Suprapubic skin (tissue), 4 donors: Measurements from ENCODE around the gene ENO1.

Experiments used
- CTCF ChIP-seq, 2 donors: fragments of 200-600 bp in 1 of 2; fragments of 450-650 bp in 1 of 2; sonication (generic) in 1 of 2; IDR thresholded peaks; one replicate each; pipeline ENCODE4 v1.5.1; 2016 to 2019; ENCODE audit warnings: antibody characterized with exemption in 2 of 2, mild to moderate bottlenecking in 1 of 2, moderate library complexity in 1 of 2
- EP300 ChIP-seq: sonication (generic); formaldehyde crosslinking; IDR thresholded peaks from one replicate; pipeline ENCODE4 v1.6.1; 2017; ENCODE audit warnings: antibody characterized with exemption
- POLR2A ChIP-seq, 2 donors: fragments of 450-650 bp; IDR thresholded peaks; one replicate each; pipeline ENCODE4 v1.6.1; 2017; ENCODE audit warnings: antibody characterized with exemption in 2 of 2, mild to moderate bottlenecking in 2 of 2, moderate library complexity in 2 of 2
- POLR2AphosphoS5 ChIP-seq, 3 donors: sonication (generic); formaldehyde crosslinking; IDR thresholded peaks; one replicate each; pipeline ENCODE4 v1.6.1; 2017; ENCODE audit warnings: antibody characterized with exemption in 3 of 3

DNA sequence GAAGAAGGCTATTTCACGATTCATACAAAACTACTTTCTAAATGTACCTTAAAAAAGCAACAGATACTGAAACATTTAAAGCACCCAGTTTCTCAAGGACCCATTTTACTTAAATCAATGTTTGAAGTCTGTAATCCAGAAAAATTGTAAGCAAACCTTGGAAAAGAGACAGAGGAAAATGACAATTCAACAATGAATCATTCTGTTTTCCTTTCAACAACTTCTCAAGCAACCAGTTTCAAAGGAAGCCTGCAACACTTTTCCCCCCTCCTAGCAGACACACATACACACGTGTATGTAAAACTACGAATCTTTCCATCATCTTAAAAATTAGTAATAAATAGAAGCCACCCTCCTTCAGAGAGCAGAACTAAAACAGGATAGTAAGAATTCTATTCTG, 62.2 kb downstream of the ENO1 start:
- TF ChIP-seq CTCF (IDR thresholded peaks at IDR 0.05) (no peak), POLR2AphosphoS5 (IDR thresholded peaks at IDR 0.05) (no peak), POLR2A (IDR thresholded peaks at IDR 0.05) (no peak), EP300 (no peak)
